ENCODE data around the gene CCDC192.

CCDC192 gene

DNA sequence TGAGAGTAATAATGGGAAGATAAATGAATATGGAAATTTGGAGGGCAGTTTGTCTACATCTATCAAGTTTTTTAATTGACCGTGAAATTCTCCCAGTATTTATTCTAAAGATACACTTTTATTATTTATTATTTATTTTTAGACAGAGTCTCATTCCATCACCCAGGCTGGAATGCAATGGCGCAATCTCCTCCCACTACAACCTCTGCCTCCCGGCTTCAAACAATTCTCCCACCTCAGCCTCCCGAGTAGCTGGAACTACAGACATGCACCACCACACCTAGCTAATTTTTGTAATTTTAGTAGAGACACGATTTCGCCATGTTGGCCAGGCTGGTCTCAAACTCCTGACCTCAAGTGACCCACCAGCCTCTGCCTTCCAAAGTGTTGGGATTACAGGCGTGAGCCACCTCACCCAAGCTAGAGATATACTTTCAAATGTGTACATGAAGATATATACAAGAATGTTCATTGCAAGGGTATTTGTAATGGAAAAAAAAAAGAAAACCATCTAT lies 282.7 kb downstream of the CCDC192 start:
- no peak overlapping the region for H3K4me3 ChIP-seq (ENCODE audit: low read depth, low read length)
- no peak for TF ChIP-seq CTCF (IDR thresholded peaks at IDR 0.05; ENCODE audit: control insufficient read depth, extremely low read depth, insufficient read depth)
- no peak for DNase-seq (ENCODE audit: low read depth)

- DNase-seq (ENCODE audit: low read depth), result no peak
- no peak for TF ChIP-seq CTCF (IDR thresholded peaks at IDR 0.05; ENCODE audit: control insufficient read depth, extremely low read depth, insufficient read depth)
- no peak overlapping the region for H3K4me3 ChIP-seq (ENCODE audit: low read depth, low read length)
Measured at GRCh38 chr5:127987354-127988145, 284.4 kb downstream of the CCDC192 start.

DNA sequence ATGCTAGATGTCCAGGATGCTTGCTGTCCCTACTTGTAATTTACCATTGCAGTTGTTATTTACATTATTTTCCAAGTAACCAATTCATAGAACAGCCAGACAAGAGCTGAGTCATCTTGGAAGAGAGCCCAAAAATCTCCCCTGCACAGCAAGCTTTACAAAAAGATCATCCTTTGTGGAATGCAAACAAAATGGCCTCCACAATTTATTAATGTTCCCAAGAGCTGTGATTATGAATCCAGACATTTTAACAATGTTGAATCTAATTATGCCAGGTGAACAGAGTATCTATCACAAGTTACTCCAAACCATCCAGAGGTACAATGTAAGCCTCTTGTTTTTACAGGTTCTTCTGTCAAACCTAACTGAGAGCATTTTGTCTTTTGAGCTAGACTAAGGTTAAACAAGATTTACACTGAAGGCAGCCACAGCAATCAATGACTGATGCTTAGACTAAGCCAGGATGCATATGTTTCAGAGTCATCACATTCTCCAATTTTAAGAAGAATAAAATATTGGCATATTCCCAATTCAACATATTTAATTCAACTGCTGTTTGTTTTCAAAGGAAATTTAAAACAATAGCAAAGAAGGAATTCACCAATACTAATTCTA lies 285.1 kb downstream of the CCDC192 start:
- DNase-seq (ENCODE audit: low read depth), result peak; percentile 46
- TF ChIP-seq CTCF (IDR thresholded peaks at IDR 0.05; ENCODE audit: control insufficient read depth, extremely low read depth, insufficient read depth), result no peak
- no peak overlapping the region for H3K4me3 ChIP-seq (ENCODE audit: low read depth, low read length)
